Activated CD4-positive, alpha-beta T cell treated with anti-CD3 and anti-CD28 coated beads for 24 hours (primary cell): ENCODE results near the gene STARD5.
"Not testable (repeated sequence)": the region's sequence is repeated elsewhere in the genome, so short reads cannot be mapped to it uniquely, and the experiment has no call there.

Source experiments
- DNase-seq, 2 donors: peaks; one replicate each; pipeline ENCODE4 v3.0.0-alpha.2; 2020; ENCODE audit warnings: low read depth in 2 of 2

STARD5 gene

DNA sequence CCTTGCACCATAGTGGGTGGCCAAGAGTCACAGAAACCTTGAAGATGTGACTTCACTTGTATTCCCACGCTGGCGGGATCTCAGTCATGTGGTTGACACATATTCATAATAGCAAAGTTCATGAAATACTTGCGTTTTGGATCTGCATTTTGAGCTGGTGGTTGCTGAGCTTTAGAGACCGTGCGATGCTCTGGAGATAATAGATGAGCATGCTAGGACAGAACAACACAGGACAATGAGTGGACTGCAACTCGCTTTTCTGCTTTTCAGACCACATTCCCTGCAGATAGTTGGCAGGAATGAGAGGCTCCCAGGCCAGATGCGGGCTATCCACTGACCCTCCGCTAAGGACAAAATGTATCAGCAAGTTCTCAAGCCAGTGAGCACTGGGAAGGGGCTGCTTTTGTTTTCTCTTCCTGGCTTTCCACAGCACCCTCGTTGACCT lies 13.8 kb upstream of the STARD5 start:
- no peak for DNase-seq

DNA sequence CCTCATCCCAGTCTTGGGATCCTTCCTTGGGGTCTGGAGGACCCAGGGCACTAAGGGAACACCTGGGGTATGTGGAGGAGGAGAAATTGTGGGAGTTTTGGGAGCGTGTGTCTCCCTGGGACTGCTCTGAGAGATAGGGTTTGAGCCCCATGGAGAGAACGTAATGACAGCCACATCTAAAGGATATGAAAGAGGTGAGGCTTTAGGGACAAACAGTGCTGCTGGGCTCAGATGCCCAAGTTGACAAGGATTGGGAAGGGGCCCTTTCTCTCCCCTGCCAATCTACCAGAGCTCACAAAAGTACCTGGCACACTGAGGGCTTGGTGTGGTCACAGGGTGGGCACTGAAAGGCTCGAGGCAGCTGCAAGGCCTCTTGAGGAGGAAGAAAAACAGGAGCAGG lies 13.3 kb upstream of the STARD5 start:
- no peak for DNase-seq

DNA sequence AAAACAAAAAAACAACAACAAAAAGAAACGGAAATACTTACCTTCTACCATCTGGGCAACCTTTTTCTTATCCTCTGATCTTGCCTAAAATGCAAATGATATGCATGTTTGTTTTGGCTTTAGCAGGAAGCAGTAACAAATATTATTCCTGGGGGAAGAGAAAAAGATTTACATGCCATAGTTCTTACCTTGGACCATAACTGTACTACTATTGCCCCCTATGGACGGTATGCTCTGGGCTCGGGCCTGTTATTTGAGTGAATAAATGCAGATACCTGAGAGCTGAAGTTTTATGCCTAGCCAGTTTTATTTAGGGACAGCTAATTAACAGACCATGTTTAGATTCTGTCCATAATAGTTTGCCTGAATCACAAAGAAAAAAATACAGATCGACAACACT lies 12.6 kb upstream of the STARD5 start:
- peak in 1 of 2 donors; percentile 18 for DNase-seq

DNA sequence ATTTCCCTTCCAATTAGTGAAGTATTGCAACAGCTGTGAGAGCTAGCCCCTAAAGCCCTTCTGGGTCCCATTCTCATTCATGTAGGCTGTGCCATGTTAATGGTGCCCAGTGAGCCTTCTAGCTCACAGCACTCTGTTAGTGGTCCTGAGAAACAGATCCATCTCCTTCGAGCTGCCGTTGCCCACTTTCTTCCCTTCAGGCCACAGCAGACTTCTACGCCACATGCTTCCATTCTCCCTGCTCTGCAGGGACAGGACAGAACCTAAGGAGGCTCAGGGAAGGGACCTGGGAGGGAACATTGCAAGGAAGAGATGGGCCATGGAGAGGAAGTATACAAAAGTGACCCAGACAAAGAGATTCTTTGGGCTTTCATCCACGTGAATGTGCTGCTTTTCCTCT lies 11.7 kb upstream of the STARD5 start:
- DNase-seq = no peak

DNA sequence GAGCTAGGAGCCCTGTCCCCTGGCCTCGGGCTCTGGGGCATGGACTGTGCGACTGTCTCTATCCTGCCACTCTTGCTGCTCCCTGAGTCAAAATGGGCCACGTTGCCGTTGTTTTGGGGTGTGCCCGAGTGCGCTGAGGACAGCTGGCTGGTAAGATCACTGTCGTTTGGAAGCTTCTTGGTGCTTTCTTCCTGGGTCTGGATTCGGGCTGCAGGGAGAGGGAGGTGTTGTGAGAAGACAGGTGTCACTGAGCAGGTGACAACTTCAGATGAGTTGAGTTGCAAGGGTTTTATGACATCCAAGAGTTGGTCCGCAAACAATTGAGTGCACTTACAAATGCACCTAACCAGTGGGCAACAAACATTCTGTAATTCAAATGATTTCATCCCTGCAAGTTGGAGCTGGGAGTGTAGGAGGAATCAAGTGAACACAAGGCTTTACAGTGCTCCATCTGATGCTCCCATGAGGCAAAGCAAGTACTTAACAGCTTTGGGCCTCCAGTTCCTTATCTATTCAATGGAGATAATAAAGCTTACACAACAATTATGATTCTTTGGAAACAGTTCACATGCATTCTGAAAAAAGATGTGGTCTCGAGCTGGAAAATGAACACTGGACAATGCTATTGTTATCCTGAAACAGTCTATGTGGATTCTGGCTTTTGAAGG lies 11.0 kb upstream of the STARD5 start:
- no peak for DNase-seq

DNA sequence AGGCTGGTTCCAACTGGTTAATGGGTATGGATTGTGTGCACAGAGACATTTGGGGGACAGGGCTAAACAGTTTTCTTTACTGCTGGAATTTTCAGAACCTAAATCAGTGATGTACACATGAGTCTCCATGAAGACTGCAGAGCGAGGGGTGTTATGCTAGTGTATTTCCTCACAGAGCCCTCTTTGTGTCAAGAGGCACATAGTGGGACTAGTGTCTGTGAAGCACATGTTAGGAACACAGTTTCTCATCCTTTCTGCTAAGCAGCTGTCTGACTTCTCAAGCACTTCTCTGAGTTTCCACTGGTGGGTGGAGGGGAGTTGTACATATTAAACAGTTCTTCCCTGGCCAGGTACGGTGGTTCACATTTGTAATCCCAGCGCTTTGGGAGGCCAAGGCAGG lies 9.4 kb upstream of the STARD5 start:
- DNase-seq = no peak

DNA sequence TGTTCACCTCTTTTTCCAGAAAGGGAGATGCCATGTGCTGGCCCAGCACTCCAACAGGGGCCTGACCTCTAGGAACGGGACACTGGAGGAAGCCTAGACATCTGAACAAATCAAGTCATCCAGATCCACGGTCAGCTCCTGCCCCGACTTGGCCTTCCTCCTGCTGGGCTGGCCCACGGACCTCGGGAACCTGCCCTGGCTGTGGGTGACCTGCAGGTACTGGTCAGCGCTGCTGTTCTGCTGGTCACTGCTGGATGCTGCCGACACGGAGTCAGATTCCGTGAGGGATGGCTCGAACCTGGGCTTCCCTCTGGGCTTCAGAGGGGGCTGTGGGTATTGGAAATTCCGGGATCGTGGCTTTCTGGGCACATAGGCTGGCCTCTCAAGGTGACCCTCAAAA lies 8.4 kb upstream of the STARD5 start:
- DNase-seq = no peak

DNA sequence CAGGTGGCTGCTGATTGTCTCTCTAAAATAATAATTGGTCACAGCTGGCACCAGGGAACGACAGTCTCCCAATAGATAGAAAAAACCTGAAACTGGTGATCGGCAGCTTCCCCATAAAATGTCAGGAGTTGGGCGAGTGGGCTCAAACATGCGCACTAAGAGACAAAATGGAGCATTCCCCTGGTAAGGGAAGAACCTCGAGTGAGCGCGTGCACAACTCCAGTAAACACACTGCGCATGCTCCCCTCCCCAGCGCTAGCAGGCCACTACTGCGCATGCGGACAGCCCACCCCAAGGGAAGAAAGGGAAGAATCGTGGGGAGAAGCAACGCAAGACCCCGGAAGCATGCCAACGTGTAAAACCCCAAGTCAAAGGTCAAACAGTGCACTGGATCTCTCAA lies 7.7 kb upstream of the STARD5 start:
- DNase-seq = no peak

DNA sequence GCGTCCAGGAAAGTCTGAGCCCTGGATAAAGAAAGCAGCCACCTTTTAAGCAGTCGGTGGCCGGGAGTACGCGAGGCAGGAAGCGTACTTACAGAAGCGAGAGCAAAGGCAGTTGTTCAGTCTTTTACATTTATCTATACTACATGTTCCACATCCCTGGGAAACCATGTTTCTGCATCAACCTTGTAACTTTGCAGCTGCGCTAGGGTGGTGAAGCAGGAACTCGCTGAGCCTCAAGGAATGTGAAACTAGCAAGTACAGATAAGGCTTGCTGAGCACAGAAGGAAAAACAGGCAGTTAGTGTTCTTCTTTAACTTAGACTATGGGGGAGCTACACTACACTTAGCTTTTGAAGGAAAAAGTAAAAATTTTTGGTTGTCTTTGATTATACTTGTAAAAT lies 7.2 kb upstream of the STARD5 start:
- not testable (repeated sequence) for DNase-seq

DNA sequence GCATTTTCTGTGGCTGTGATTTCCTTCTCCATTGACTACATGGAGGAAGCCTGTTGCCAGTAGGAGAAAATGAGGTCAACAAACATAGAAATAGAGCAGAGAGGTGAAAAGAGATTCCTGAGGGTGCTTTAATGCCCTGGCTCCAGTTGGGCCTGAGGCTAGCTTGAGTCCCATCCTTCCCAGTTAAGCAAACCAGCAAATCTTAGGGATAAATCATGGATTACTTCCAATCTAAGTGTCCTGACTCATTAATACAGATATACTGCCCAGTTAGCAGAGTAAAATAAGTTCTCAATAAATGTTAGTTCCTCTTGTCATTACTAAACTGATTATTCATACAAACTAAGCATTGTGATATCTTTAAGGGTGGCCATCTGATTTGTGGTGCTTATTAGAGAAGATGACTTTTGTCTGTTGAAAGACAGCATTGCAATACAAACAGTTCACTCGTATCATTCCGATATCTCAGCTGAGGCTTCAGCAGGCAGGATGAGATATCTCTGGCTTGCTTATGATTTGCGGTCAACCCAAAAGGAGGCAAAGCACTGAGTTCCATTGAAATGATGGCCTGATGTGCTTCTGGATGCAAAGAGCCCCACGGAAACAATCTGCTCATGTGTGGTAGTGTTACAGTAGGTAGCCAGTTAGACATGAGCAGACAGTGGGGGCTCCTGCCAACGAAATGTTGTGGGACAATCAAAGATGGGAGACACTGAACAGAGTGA lies 6.6 kb upstream of the STARD5 start:
- DNase-seq = no peak

DNA sequence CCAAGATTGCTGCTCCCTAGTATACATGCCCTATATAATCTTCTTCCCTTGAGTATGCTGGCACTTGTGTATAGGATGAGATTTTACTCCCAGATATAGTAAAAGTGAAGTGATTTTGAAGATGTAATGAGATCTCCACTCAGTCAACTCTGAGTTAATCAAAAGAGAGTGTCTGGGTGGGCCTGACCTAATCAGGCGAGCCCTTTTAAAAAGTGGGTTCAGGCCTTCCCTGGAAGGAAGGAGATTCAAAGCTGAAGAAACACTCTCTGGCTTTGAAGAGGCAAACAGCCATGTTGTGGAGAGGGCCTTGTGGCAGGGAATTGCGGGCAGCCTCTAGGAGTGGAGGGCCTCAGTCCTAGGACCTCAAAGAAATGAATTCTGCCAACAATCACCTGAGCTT lies 5.5 kb upstream of the STARD5 start:
- no peak for DNase-seq

DNA sequence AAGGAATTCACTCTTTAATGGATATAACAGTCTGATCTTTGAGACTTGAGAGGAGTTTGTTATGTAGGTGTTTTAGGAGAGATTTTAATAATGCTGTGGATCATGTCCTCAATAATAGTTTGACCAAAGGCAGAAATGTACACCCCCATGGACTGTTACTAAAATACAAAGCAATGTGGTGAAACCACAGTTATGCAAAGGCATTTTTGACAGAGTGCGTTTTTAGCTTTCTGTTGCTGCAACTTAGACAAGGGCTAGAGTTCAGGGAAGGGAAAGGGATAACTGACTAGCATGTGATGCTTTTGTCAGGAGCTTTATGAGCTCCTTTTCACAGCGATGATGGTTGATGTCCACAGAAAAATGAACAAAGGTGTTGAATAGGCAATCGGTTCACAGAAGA lies 3.6 kb upstream of the STARD5 start:
- DNase-seq = no peak

DNA sequence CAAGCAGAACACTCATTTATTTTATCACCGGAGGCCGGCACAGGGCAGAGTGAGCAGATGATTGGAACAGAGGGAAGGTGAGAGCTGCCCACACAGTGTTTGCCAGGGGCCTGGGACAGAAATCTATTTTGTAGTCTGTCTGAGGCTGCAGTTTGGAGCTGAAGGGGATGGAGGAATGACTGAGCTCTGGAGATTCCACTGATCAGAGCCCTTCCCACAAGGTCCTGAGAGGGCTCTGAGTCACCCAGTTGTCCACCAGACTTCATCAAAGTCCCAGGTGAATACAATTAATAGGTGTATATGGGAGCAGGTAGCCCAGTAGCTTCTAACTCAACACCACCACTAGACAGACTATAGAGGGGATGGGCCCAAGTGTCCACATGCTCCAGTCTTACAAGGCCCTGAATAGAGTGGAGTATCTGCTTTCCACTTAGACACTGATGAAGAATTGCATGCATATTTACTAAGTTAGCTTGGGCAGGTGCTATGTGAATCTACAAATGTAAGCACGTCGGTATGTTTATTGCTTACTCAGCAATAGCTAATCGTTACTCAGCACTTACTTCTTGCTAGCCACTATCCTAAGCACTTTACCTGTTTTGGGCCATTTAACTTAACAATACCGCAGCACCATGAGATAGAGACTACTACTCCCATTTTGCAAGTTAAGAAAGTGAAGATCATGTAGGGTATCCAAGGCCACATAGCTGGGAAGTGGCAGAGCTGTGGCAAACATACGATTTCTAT lies 2.7 kb upstream of the STARD5 start:
- DNase-seq = no peak

DNA sequence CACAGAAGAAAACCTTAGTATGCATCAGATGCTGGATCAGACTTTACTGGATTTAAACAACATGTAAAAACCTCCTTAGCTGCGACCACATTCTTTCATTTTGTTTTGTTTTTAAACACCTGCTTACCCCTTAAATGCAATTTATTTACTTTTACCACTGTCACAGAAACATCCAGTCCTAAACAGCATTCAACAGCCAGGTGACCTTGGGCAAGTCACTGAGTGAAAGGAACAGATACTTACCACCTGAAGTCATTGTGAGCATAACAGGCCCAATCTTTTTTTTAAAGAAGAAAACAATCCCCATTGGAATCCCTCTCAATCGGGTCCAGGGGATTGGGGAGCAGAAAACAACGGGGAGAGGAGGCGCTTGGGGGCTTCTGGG lies 390 bp downstream of the STARD5 start:
- no peak for DNase-seq

DNA sequence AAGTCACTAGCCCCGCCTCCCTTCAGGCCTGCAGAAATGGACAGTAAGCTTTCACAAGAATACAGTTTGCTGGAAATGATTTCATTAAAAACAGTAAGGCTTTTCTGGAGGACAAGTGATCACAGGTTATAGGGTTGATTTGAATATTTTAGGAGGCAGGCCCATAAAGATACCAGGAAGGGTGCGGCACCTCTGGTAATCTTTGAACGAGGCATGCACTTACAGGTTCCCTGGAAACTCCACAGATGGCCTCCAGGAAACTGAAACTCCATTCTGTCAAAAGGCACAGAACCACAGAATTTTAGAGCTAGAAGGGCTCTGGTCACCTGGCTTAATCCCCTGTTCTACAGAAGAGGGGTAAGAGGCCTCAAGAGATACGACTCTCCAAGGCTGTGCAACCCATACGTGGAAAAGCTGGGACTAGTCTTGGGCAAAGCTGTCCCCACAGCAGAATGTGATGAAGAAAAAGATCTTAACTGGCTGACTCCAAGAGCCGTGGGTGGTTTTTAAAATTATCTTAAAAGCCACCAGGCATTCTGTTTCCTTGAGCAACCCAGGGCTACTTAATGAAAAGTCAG lies 1.2 kb downstream of the STARD5 start:
- no peak for DNase-seq

DNA sequence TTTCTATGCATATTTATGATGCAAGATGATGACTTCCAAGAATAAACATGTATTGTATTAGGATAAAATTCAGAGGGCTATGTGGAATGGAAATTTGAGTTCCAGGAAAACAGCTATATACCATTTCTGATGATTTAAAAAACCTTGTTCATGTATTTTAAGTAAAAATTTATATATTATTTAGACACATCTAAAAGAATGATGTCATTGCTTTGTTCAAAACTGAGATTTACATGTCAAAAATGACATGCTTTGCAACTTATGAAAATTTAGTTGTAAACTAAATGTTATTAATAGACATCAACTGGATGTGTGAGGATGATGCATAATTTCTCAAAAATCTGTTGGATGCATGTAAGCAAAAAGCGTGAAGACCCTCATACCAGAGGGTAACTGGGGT lies 2.3 kb downstream of the STARD5 start:
- no peak for DNase-seq

DNA sequence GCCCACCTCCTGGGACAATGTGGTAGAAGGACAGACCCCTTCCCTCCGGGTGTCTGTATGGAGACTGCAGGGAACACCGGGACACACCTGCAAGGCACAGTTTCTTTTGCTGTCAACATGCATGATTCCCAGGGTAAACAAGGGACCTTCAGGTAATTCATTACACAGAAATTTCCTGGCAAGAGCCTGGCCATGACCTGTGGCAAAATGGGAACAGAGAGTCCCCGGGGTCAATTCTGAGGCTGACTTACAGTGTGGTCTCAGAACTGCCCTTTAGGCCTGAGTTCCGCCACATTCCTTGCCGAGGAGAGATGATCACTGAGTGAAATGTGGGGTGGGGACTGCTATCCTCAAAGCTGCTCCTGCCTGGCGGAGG lies 6.3 kb downstream of the STARD5 start:
- no peak for DNase-seq

DNA sequence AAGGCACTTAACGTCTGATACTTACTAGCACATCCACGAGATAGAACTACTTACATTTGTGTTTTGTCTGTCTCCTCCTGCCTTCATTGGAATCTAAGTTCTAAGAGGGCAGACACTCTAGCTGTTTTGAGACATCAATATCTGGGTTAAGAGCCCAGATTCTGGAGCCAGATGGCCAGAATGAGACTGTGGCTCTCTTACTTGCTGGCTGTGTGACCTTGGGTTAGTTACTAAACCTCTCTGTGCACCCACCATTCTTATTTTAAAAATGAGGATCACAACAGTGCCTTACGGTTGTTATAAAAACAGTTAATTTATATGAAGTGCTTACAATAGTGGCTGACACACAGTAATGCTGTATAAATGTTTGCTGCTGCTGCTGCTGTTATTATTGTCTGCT lies 7.7 kb downstream of the STARD5 start:
- DNase-seq = no peak

DNA sequence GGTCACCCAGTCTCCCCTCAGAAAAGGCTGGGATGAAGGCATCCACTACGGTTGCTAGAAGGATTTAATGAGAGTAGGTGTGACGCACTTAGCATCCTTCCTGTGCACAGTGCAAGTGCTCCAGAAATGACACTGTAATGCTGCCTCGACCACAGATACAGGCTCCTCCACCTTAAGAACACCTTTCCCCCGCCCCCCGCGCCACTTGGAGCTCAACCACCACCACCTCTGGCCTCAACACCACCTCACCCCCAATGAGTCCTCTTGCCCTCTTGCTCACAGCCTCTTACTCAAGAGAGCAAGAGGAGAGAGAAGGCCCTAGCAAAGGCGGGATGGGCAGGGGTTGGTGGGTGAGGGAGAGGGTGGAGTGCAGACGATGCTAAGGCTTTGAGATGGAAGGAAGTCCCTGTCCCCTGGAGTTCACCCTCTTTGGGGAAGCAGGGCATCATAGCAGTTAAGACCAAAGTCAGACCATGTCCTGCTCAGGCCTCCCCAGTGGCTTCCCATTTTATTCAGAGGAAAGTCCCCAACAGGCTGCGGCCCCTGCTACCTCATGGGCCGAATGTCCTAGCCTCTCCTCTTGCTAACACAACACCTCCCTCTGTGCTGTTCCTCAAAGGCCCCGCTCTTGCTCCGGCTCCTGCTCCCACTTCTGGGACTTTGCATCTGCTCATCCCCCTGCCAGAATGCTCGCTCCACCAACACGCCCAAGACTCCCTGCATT lies 8.3 kb downstream of the STARD5 start:
- no peak for DNase-seq

DNA sequence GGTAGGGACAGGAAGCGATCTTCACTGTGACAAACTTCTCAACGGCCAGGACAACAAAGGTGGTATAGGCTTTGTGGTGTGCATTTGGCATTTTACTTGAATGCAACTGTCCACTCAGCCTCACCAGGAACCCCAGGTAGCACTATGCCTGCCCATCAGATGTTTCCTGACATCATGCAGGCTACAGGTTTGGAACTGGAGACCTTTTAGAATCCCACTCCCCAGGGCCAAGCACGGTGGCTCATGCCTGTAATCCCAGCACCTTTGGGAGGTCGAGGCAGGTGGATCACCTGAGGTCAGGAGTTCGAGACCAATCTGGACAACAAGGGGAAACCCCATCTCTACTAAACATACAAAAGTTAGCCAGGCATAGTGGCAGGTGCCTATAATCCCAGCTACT lies 9.6 kb downstream of the STARD5 start:
- DNase-seq = no peak

DNA sequence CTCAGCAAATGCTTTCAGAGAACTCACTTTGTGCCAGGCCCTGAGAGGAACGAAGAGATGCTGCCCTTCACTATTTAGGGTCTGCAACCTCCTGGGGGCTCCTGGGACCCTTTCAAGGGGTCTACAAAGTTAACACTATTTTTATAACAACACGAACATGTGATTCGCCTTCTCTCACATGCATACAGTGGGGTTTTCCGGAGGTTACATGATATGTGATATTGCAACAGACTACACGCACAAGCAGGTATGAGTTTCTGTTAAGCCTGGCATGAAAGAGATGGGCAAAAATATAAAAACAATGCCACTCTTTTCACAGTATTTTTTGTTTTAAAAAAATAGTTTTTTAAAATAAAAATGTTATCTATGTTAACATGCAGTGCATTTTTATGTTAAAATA lies 10.3 kb downstream of the STARD5 start:
- no peak for DNase-seq
